HG02759 (cell line): Measurements from ENCODE around the gene CCDC152.
"Not testable (repeated sequence)": the region's sequence is repeated elsewhere in the genome, so short reads cannot be mapped to it uniquely, and the experiment has no call there.

ENCODE experiments used
- ATAC-seq: cut with Tn5 transposase; IDR thresholded peaks from one replicate; pipeline ENCODE4 v1.9.1; 2021; ENCODE audit warnings: mild to moderate bottlenecking, moderate library complexity; ENCODE audit not compliant: unreplicated experiment

CCDC152 gene

GRCh38 chr5:42756606-42757601 is at the start of gene CCDC152:
Gene CCDC152 (plus strand): TSS chr5:42756818. CDS start chr5:42759122, 2,304 bp downstream.
- ATAC-seq, result peak; percentile 91

- no peak for ATAC-seq
Measured at GRCh38 chr5:42715785-42716184, 40.8 kb upstream of the CCDC152 start.

- ATAC-seq, result peak; percentile 92
Measured at GRCh38 chr5:42718591-42718990, 38.0 kb upstream of the CCDC152 start.

GRCh38 chr5:42719034-42719433 is 37.6 kb upstream of the CCDC152 start:
- peak; percentile 14 for ATAC-seq

GRCh38 chr5:42720251-42720650 is 36.4 kb upstream of the CCDC152 start:
- no peak for ATAC-seq

GRCh38 chr5:42721484-42721883 is 35.1 kb upstream of the CCDC152 start:
- ATAC-seq, result no peak

- not testable (repeated sequence) for ATAC-seq
Measured at GRCh38 chr5:42734531-42735058, 22.0 kb upstream of the CCDC152 start.

- ATAC-seq, result no peak
Measured at GRCh38 chr5:42740920-42741319, 15.7 kb upstream of the CCDC152 start.

- no peak for ATAC-seq
Measured at GRCh38 chr5:42745426-42745825, 11.2 kb upstream of the CCDC152 start.

GRCh38 chr5:42745856-42746255 is 10.8 kb upstream of the CCDC152 start:
- ATAC-seq, result no peak

- ATAC-seq, result no peak
Measured at GRCh38 chr5:42749020-42749419, 7.6 kb upstream of the CCDC152 start.

- ATAC-seq, result no peak
Measured at GRCh38 chr5:42750507-42750906, 6.1 kb upstream of the CCDC152 start.

- ATAC-seq, result no peak
Measured at GRCh38 chr5:42751044-42751443, 5.6 kb upstream of the CCDC152 start.

- no peak for ATAC-seq
Measured at GRCh38 chr5:42753099-42753498, 3.5 kb upstream of the CCDC152 start.

GRCh38 chr5:42759456-42759855 is 2.8 kb downstream of the CCDC152 start:
- no peak for ATAC-seq

GRCh38 chr5:42760426-42760825 is 3.8 kb downstream of the CCDC152 start:
- ATAC-seq, result no peak

- no peak for ATAC-seq
Measured at GRCh38 chr5:42761791-42762190, 5.2 kb downstream of the CCDC152 start.

- peak; percentile 61 for ATAC-seq
Measured at GRCh38 chr5:42767491-42768105, 11.0 kb downstream of the CCDC152 start.

GRCh38 chr5:42768106-42768504 is 11.5 kb downstream of the CCDC152 start:
- ATAC-seq, result no peak

- no peak for ATAC-seq
Measured at GRCh38 chr5:42770003-42770402, 13.4 kb downstream of the CCDC152 start.

GRCh38 chr5:42772265-42772993 is 15.8 kb downstream of the CCDC152 start:
- ATAC-seq, result no peak
